OCI-LY3 (cell line): Measurements from ENCODE around the gene C1orf21.

ENCODE experiments used
- H2AFZ ChIP-seq: fragments of 200-600, 300-600 bp; shearing (Covaris generic); 2 replicates; pipeline ENCODE4 v1.6.0; 2014; ENCODE audit warnings: antibody characterized with exemption, low read depth, low read length
- H3K27ac ChIP-seq: fragments of 200-600, 300-600 bp; sonication (generic); 2 replicates; pipeline ENCODE4 v1.5.1; 2014; ENCODE audit warnings: mild to moderate bottlenecking, low read length, moderate library complexity, mixed read lengths
- H3K27me3 ChIP-seq: fragments of 200-600, 300-600 bp; sonication (generic); 2 replicates; pipeline ENCODE4 v1.6.1; 2014; ENCODE audit warnings: low read depth, low read length, mixed read lengths
- H3K36me3 ChIP-seq: fragments of 200-600, 300-600 bp; sonication (generic); replicated peaks from 2 replicates; pipeline ENCODE3; 2014; ENCODE audit warnings: low read depth, low read length, mixed read lengths
- H3K4me1 ChIP-seq: fragments of 300-600, 200-600 bp; sonication (generic); 2 replicates; pipeline ENCODE4 v1.6.1; 2014; ENCODE audit warnings: low read length, mixed read lengths
- H3K4me2 ChIP-seq: fragments of 200-600, 300-600 bp; sonication (generic); 2 replicates; pipeline ENCODE4 v1.6.1; 2014; ENCODE audit warnings: low read length, mixed read lengths
- H3K4me3 ChIP-seq: fragments of 300-600, 200-600 bp; sonication (generic); 2 replicates; pipeline ENCODE4 v1.5.1; 2014; ENCODE audit warnings: antibody characterized with exemption, mild to moderate bottlenecking, low read length, moderate library complexity
- H3K79me2 ChIP-seq: fragments of 300-600, 200-600 bp; shearing (Covaris generic); 2 replicates; pipeline ENCODE4 v1.6.1; 2014; ENCODE audit warnings: mild to moderate bottlenecking, low read length, mixed read lengths
- H3K9ac ChIP-seq: fragments of 300-600, 200-600 bp; shearing (Covaris generic); 2 replicates; pipeline ENCODE4 v1.6.0; 2014; ENCODE audit warnings: mild to moderate bottlenecking, low read length, moderate library complexity
- H3K9me3 ChIP-seq: fragments of 200-600, 300-600 bp; shearing (Covaris generic); 2 replicates; pipeline ENCODE4 v1.6.1; 2014; ENCODE audit warnings: low read length, mixed read lengths; ENCODE audit not compliant: insufficient read depth
- H4K20me1 ChIP-seq: fragments of 200-600, 300-600 bp; sonication (generic); 2 replicates; pipeline ENCODE4 v1.6.1; 2016; ENCODE audit warnings: low read length, mixed read lengths; ENCODE audit not compliant: insufficient read depth
- EZH2phosphoT487 ChIP-seq: fragments of 200-600 bp; shearing (Covaris generic); IDR thresholded peaks from 2 replicates; pipeline ENCODE4 v1.6.1; 2018; ENCODE audit warnings: antibody characterized with exemption, mixed run types, low read depth
- TF ChIP-seq, protein P1 (sequence below): fragments of 200-600, 300-600 bp; sonication (generic); IDR thresholded peaks from 2 replicates; pipeline ENCODE4 v1.5.1; 2014; ENCODE audit warnings: antibody characterized with exemption, low read length, low read depth

C1orf21 gene

DNA sequence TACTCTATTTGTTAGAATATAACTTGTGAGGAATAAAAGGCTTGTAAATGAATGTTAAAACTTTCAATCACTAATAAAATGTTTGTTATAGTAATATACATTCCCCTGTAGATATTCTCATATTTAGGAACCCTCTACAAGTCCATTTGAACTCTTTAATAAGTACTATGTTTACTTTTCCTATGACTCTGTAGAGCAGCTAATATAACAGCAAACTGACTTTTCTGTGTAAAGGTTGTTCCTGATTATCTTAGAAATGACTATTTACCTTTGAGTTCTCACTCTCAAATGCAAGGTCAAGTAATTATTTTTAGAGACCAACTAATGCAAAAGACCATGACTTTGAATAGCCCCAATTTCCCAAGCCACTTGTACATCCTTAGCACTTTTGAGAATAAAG lies 130.3 kb downstream of the C1orf21 start:
- no peak for TF ChIP-seq EZH2phosphoT487
- TF ChIP-seq, protein P1, sequence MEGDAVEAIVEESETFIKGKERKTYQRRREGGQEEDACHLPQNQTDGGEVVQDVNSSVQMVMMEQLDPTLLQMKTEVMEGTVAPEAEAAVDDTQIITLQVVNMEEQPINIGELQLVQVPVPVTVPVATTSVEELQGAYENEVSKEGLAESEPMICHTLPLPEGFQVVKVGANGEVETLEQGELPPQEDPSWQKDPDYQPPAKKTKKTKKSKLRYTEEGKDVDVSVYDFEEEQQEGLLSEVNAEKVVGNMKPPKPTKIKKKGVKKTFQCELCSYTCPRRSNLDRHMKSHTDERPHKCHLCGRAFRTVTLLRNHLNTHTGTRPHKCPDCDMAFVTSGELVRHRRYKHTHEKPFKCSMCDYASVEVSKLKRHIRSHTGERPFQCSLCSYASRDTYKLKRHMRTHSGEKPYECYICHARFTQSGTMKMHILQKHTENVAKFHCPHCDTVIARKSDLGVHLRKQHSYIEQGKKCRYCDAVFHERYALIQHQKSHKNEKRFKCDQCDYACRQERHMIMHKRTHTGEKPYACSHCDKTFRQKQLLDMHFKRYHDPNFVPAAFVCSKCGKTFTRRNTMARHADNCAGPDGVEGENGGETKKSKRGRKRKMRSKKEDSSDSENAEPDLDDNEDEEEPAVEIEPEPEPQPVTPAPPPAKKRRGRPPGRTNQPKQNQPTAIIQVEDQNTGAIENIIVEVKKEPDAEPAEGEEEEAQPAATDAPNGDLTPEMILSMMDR = no peak
- Histone ChIP-seq H2AFZ (no peak overlapping the region), H4K20me1 (no peaks in the 10 kb centered on the region)

DNA sequence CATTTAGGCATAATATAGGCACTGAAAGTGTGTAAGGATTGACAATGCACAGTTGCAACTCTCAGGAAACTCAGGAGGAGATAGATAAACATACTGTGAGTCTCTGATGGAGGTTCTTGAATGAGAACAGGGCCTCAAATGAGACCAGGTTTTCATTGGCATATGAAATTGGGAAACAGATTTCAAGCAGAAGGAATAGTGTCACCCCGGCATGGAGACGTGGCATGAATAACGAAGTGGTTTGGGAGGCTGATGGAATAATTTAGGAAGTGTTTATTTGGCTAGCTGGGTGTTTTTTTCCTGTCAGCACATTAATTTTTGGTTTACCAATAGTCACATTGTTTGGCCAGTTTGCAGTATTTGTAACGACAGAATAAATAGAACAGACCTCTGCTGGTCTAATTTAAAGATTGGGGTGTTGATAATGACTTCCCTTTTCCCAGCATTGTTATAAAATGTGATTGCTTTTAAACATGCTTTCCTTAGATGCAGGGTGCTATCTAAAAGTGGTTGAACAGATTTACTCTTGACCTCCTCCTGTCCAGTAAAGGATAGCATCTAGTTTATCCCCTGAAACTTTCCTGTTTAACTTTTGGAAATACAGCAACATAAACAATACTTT lies 132.0 kb downstream of the C1orf21 start:
- no peaks in the 10 kb centered on the region for H3K9me3 ChIP-seq
- no peak overlapping the region for H3K27ac ChIP-seq
- H3K79me2 ChIP-seq = no peaks in the 10 kb centered on the region
- no peak for TF ChIP-seq EZH2phosphoT487
- TF ChIP-seq, protein P1 = no peak
- no peaks in the 10 kb centered on the region for H3K36me3 ChIP-seq
- no peaks in the 10 kb centered on the region for H4K20me1 ChIP-seq
- H3K4me3 ChIP-seq = no peak overlapping the region
- H3K4me1 ChIP-seq = no peaks in the 10 kb centered on the region; the same call in 1 of the 2 replicates
- H3K27me3 ChIP-seq = no peaks in the 10 kb centered on the region
- no peak overlapping the region for H2AFZ ChIP-seq
- no peak overlapping the region for H3K9ac ChIP-seq
- no peak overlapping the region for H3K4me2 ChIP-seq

More for the DNA sequence above, 130.3 kb downstream of the C1orf21 start:
- Histone ChIP-seq H3K9me3 (no peaks in the 10 kb centered on the region), H3K4me3 (no peak overlapping the region), H3K4me1 (no peaks in the 10 kb centered on the region; the same call in 1 of the 2 replicates), H3K79me2 (no peaks in the 10 kb centered on the region), H3K36me3 (no peaks in the 10 kb centered on the region), H3K4me2 (no peak overlapping the region), H3K9ac (no peak overlapping the region), H3K27ac (no peak overlapping the region), H3K27me3 (no peaks in the 10 kb centered on the region)

DNA sequence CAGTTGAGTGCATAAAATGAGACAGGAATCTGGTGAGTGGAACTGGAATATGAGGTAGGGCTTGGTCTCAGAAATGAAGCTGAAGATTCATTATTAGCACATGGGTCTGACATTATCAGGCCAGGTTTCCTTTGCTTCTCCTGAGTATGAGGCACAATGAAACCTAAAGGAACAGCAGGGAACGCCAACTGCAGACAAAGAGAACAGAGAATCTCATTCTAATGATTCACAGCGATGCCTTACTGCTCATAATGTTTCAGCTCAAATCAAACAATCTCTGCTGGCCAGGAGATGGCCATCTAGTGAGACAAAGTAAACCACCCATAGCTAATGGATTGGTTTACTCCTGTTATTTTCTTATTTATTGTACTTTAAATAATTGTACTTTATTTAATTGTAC lies 133.5 kb downstream of the C1orf21 start:
- Histone ChIP-seq H3K27me3 (no peaks in the 10 kb centered on the region), H3K9me3 (no peaks in the 10 kb centered on the region), H3K9ac (no peak overlapping the region), H2AFZ (no peak overlapping the region), H3K79me2 (no peaks in the 10 kb centered on the region), H3K4me1 (no peaks in the 10 kb centered on the region; the same call in 1 of the 2 replicates), H3K36me3 (no peaks in the 10 kb centered on the region), H3K27ac (no peak overlapping the region), H4K20me1 (no peaks in the 10 kb centered on the region), H3K4me3 (no peak overlapping the region), H3K4me2 (no peak overlapping the region)
- TF ChIP-seq, protein P1 = no peak

DNA sequence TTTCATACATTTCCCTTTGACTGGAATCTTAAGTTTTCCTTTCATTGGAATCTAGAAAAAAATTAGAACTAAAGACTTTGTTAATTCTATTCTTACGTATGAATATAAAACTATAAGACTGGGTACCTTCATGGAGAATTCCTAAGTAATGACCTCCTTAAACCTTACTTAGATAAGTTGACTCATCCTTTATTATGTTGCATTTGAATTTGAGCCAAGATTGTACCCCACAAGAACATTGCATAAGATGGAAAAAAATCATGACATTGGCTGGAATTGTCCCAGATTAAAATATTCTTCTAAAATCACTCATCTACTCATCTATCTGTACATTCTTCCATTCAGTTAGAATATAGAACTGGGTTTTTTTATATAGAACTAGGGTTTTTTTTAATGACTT lies 137.4 kb downstream of the C1orf21 start:
- Histone ChIP-seq H3K4me1 (no peaks in the 10 kb centered on the region; the same call in 1 of the 2 replicates), H2AFZ (no peak overlapping the region), H3K79me2 (no peaks in the 10 kb centered on the region), H4K20me1 (no peaks in the 10 kb centered on the region), H3K36me3 (no peaks in the 10 kb centered on the region), H3K9ac (no peak overlapping the region), H3K9me3 (no peaks in the 10 kb centered on the region), H3K27me3 (no peaks in the 10 kb centered on the region), H3K4me2 (no peak overlapping the region), H3K4me3 (no peak overlapping the region), H3K27ac (no peak overlapping the region)
- no peak for TF ChIP-seq EZH2phosphoT487
- TF ChIP-seq, protein P1 = no peak
